OCI-LY3 (cell line): ENCODE measurements around the gene PCNX2.

Source experiments
- CTCF ChIP-seq: fragments of 200-600, 300-600 bp; sonication (generic); IDR thresholded peaks from 2 replicates; pipeline ENCODE4 v1.5.1; 2014; ENCODE audit warnings: antibody characterized with exemption, low read length, low read depth
- EZH2phosphoT487 ChIP-seq: fragments of 200-600 bp; shearing (Covaris generic); IDR thresholded peaks from 2 replicates; pipeline ENCODE4 v1.6.1; 2018; ENCODE audit warnings: antibody characterized with exemption, mixed run types, low read depth

GRCh38 chr1:233102341-233102740 is 193.2 kb downstream of the PCNX2 start:
- TF ChIP-seq CTCF (no peak), EZH2phosphoT487 (no peak)
